SK-N-DZ (cell line): ENCODE results near the gene ZNF521.
"Not testable (repeated sequence)": the region's sequence is repeated elsewhere in the genome, so short reads cannot be mapped to it uniquely, and the experiment has no call there.

Experiments used
- DNase-seq: peaks from one replicate; pipeline ENCODE4 v3.0.0-alpha.2; 2015; ENCODE audit warnings: low spot score

The ZNF521 gene

DNA sequence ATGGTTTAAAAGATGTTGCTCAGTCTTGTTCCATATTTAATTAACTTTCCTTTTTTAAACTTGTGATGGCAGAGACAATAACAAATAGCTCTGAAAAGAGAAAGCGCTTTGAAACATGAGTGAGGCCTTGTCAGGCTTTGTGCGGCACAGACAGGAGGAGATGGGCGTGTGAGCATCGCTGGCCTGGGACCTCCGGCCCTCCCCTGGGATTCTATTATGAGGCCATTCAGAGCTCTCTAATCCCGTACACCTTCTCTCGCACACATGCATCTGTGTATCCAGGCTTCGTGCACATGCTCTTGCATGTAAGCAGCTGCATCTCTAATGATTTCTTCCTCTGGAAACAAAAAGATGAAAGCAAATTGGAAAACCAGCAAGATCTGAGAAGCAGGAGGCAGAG lies 313.7 kb downstream of the ZNF521 start:
- DNase-seq, result peak; percentile 40

DNA sequence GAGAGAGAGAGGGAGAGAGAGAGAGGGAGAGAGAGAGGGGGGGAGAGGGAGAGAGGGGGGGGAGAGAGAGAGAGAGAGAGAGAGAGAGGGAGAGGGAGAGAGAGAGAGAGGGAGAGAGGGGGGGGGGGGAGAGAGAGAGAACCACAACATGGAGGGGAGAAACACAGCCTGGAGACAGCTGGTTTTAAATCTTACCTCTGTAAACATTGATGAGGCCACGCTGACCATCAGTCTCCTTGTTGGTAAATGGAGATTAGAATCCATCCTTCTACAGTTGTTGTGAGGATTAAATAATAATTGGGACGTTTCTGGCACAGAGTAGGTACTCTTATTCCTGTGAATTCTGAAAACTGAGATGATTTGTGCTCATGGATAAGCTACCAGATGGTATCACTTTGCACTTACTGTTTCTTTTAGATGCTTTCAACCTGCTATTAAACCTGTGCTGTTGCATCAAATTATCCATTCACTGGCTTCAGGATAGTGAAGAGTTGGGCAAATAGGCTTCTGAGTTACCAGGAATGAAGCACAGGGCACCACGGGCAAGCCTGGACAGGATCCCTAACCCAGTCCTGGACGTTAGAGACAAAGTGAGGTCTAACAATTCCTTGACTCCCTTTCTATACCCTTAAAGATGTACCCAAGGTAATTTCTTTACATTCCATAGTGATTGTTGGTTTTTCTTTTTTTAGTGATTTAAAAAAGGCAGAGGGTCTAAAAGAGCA lies 318.1 kb downstream of the ZNF521 start:
- no peak for DNase-seq

DNA sequence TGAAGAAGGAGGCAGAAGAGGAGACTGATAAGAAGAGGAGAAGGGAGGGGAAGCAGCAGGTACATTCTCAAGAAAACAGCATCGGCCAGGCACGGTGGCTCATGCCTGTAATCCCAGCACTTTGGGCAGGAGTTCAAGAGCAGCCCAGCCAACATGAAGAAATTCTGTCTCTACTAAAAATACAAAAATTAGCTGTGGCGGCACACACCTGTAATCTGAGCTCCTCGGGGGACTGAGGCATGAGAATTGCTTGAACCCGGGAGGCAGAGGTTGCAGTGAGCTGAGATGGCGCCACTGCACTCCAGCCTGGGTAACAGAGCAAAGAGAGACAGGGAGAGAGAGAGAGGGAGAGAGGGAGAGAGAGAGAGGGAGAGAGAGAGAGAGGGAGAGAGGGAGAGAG lies 318.8 kb downstream of the ZNF521 start:
- DNase-seq, result not testable (repeated sequence)

DNA sequence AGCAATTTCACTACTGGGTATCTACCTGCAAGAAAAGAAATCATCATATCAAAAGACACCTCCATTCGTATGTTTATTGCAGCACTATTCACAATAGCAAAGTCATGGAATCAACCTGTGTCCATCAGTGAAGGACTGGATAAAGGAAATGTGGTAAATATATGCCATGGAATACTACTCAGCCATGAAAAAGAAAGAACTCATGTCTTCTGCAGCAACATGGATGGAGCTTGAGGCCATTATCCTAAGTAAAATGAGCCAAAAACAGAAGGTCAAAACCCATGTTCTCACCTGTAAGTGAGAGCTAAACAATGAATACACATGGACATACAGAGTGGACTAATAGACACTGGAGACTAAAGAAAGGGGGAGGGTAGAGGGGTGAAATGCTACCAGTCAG lies 322.2 kb downstream of the ZNF521 start:
- no peak for DNase-seq

GRCh38 chr18:25019931-25020330 lies 332.0 kb downstream of the ZNF521 start:
- DNase-seq, result no peak

DNA sequence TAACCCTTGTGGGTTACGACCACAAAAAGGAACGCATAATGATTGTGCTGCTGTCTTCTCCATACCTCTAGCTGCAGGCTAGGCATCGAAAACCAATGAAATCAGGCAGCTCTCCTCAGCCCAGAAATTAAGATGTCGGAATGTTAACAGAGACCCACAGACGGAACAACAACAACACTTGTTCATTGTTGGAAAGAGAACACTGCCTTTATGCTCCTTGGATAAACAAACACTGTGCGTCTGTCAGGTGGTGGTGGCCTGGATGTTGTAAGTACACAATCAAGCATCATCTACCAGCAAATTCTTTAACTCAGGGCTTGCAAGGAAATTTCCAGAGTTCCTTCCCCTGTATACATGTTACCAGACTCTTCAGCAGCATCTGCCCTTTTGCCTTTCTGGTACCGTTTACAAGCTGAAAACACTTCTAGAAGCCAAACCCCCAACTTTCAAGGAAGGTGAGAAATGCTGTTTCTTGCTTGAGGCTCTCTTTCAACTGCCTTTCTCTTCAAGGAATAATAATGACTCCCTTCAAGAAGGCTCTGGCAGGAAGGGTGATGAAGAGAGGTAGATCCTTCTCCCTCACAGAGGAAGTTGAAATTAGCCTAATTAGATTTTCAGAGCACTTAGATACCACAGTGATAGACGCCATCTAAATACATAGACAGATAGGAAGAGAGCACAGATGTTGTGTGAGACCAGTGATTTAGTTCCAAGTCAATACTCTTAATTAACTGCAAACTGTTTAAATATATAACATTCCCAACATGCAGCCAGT lies 332.7 kb downstream of the ZNF521 start:
- peak; percentile 26 for DNase-seq

- DNase-seq, result no peak
These were observed 335.3 kb downstream of the ZNF521 start for GRCh38 chr18:25016666-25017065.

DNA sequence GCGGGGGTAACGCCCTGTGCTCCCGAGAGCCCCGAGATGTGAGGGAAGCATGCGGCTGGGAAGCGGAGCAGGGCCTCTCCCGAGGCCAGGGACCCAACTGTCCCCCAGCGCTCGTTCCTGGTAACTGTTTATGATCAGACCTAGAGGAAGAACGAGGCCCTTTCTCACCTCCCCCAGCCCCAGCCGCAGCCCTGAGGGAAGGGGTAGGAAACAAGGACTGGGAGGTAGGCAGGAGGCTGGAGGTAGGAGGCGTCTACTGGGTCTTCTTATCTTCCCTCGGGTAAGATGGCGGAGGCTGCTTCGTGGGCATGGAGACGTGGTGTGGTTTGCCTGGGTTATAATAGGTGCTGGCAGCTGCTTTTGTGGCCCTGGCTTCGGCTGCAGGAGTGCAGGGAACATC lies 335.8 kb downstream of the ZNF521 start:
- no peak for DNase-seq
